ENCODE measurements around the gene LRRTM4.

DNA sequence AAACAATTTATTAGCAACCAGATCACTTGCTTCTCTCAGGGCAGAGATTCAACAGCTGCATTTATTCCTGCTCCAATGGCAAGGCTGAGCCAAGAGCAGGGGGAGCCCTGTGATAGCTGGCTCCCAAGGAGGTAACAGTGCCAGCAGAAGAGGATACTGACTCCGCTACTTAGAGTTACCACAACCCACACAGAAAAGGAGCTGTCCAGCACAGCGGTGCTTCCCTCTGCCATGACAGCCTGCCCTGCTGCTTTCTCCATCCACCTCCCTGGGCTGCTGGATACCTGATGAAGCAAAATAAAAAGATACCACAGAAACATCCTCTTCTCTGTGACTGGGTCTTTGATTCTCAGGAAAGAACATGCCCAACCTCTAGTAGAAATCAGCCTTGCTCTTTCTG, 467.2 kb downstream of the LRRTM4 start:
- TF ChIP-seq, protein P1, sequence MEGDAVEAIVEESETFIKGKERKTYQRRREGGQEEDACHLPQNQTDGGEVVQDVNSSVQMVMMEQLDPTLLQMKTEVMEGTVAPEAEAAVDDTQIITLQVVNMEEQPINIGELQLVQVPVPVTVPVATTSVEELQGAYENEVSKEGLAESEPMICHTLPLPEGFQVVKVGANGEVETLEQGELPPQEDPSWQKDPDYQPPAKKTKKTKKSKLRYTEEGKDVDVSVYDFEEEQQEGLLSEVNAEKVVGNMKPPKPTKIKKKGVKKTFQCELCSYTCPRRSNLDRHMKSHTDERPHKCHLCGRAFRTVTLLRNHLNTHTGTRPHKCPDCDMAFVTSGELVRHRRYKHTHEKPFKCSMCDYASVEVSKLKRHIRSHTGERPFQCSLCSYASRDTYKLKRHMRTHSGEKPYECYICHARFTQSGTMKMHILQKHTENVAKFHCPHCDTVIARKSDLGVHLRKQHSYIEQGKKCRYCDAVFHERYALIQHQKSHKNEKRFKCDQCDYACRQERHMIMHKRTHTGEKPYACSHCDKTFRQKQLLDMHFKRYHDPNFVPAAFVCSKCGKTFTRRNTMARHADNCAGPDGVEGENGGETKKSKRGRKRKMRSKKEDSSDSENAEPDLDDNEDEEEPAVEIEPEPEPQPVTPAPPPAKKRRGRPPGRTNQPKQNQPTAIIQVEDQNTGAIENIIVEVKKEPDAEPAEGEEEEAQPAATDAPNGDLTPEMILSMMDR (IDR thresholded peaks at IDR 0.05) = no peak
- TF ChIP-seq EZH2 (IDR thresholded peaks at IDR 0.05; ENCODE audit: borderline replicate concordance, insufficient read depth, low read depth, low read length, poor library complexity, severe bottlenecking) = no peak
